CD4-positive, alpha-beta T cell treated with Interleukin-1 beta for 1 hour (primary cell): ENCODE measurements around the gene MTERF4.

Source experiments
- DNase-seq, 2 donors: peaks; one replicate each; pipeline ENCODE4 v3.0.0-alpha.2; 2020 to 2022

Gene MTERF4

DNA sequence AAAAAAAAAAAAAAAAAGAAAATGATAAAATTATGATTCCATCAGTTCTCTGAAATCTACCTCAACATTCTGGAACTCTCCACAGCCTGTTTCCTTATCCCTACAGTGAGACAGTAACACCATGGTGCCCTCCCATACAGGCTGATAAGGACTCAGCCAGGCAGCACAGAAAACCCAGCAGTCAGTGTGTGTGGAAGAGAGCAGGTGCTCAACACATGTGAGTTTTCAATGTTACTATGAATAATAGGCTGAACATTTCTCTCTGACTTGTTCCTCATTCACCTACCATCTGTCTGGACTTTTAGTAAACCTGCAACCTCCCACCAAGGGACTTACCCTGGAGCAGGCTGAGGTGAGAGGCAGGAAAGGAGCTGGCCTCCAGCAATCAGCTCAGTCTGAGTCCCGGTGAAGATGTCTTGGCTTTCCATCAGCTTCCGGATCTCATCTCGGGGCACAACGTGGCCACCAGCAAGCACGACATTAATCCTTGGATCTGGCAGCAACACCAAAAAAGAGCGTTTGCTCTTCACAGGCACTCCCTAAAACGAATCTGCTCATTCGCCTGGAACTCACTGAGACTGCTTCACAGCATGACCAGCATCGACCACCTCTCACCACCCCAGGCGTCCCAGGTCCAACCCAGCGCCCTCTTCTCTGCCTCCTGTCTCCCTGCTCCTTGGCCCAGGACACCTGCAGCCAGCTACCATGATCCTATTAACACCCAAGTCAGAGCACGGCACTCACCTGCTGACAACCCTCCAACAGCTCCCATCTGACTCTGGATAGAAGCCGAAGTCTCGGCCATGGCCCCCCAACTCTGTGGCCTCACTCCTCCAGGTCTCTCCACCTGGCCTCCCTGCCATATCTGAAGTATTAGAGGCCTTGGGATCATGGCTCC, 30.7 kb upstream of the MTERF4 start:
- DNase-seq, result no peak

- no peak for DNase-seq
These were observed 29.4 kb upstream of the MTERF4 start for GRCh38 chr2:241131531-241131930.

GRCh38 chr2:241130316-241130715, 28.2 kb upstream of the MTERF4 start:
- no peak for DNase-seq

DNA sequence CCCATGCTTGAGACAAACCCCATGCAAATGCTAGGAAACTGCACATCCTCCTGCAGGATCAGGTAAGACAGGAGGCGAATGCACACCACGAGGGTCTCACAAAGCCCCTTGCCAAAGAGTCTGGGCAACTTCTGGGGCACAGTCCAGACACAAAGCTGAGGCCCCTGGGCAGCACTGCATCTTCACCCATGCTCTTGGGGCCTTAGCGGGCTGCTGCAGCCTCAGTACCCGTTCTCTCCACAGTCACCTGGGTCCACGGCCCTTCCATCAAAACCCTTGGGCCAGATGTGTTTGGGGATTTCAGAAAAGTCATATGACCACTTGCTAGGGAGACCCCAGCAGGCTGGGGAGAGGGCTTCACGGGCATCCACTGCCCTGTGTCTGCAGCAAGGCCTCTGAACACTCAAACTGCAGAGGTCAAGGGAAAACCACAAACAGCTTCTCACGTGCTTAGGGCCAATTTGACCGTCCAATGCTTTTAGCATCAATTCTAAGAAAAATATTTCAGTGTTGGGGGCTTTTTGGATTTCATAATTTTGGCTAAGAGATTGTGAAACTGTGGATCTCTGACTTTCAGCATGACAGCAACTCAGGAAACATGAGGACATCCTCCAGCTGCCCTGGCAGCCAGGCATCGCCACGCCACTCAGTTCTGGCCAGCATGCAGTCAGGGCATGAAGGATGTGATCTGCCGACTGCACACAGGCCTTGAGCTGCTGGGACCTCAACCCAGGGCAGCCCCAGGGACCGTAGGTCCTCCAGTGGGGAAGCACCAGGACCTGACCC, 27.2 kb upstream of the MTERF4 start:
- DNase-seq, result no peak

DNA sequence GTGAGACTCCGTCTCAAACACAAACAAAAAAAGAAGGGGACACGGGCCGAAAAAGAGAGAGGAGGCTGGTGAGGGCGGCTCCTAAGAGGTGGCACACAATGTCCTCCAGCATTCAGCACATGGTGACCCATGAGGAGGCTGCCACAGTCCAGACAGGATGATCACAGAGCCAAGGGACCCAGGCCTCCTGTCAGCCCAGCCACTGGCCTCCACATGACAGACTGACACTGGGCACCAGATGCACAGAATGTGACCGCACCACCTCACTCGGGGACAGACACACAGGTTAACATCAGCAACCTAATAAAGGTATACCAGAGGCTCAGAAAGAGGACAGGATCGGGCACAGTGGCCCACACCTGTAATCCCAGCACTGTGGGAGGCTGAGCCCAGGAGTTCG, 26.2 kb upstream of the MTERF4 start:
- no peak for DNase-seq

- no peak for DNase-seq
These were observed 24.7 kb upstream of the MTERF4 start for GRCh38 chr2:241126771-241127202.

- DNase-seq, result no peak
These were observed 24.1 kb upstream of the MTERF4 start for GRCh38 chr2:241126201-241126611.

- DNase-seq, result peak in 1 of 2 donors; percentile 17
These were observed 23.5 kb upstream of the MTERF4 start for GRCh38 chr2:241125626-241126025.

DNA sequence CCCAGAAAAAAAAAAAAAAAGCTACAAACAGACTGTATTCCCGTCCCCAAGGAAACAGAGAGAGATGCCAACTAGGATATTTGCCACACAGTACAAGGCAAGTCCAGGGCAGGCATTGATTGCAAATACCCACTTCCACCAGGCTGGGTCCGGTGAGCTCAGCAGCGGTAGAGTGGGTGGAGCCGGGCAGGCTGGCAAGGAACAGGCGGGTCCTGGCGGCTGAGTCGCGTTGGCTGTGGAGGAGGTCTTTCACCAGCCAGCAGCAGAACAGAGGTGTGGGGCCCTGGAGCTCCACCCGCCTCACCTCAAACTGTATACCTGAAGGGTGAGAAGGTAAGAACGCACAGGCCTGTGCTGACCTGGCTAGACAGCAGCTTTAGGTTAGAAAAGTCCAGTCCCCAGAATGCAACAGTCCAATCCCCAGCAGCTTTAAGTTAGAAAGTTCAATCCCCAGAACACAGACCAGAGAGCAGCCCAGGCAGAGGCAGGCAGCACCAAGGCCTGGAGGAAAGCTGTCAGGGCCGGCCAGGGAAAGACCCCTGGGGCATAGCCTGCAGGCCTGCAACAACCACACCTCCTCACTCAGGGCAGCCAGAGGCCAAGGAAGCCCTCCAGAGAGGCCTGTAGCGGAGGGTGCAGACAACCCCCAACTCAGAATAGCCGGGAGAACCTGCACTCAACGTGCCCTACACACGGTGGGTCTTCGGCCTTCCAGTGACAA, 21.9 kb upstream of the MTERF4 start:
- peak; percentile 33 to 62 for DNase-seq

DNA sequence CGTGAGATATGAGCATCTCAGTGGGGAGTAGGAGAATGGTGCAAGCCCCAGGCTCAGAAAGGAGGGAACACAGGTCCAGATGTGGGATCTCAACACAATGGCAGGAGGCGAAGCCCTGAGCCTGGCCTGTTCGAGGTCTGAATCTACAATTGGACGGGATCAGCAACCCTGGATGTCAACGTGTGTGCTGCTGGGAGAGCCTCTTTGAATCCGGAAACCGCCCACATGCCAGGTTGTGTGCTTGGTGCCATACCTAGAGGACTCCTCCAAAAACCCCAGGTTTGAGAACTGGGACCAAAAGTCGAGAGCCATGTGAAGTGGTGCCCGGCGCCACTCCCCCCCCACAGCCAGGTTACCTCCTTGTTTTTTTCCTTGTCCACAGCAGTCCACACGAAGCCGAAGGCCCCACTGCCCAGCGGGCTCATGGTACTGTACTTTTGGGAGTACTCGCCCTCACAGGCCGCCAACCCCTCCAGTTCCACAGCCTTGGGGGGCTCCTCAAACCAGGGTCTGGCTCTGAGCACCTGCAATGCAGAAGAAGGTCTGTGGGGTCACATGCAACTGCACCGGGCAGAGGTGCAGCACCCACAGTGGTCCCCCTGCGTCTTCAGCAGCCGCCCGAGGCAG, 20.4 kb upstream of the MTERF4 start:
- DNase-seq, result no peak

GRCh38 chr2:241121008-241121407, 18.9 kb upstream of the MTERF4 start:
- no peak for DNase-seq

GRCh38 chr2:241120440-241120839, 18.4 kb upstream of the MTERF4 start:
- no peak for DNase-seq

DNA sequence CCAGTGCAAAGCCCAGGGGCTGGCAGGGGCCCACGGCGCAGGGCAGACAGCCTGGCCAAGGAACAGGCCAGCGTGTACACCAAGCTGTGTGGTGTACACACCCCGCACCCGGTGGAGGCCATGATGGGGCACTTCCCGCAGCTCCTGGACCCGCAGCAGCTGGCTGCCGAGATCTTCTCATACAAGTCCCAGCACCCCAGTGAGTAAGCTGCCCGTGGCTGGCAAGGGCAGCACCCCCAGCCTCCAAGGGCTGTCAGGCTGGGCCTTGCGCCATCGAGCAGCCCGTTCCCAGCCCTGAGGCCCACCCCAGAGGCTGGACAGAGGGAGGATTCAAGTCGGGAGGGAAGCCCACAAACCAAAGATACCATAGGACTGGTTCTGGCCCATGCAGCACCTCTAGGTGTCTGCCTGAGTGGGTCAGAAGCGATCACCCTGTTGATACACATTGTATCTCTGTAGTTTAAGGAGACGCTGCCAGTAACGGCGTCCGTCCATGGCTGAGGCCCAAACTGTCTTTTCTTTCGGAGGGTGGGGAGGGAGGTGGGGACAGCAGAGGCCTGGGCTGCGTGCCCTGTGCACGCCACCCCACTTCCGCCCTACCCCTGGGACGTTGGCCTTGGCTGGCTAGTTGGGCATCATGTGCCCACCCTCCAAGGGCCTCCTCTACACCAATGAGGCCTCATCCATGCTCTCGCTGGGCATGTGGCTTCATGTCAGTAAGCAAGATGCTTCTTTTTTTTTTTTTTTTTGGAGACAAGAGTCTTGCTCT, 16.8 kb upstream of the MTERF4 start:
- no peak for DNase-seq

GRCh38 chr2:241116606-241117560, 14.8 kb upstream of the MTERF4 start:
- DNase-seq, result no peak

- DNase-seq, result no peak
These were observed 13.3 kb upstream of the MTERF4 start for GRCh38 chr2:241115361-241115760.

- no peak for DNase-seq
These were observed 12.7 kb upstream of the MTERF4 start for GRCh38 chr2:241114836-241115235.

DNA sequence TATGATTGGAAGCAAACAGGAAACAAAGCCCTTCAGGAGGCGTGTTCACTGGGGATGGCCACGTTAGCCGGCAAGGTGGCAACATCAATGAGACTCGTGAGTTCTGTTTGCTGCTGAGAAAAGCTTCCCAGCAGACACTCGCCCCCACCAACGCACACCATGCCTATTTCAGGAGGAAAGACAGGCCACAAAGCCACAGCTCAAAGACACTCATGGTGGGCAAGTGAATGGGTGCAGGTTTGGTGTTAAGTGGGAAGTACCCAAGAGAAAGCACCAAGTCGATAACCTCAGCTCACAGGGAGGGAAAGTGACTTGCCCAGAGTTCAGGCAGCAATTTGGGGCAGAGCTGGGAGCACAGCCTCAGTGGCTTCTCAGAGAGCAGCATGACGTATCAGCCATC, 10.5 kb upstream of the MTERF4 start:
- peak; percentile 42 to 59 for DNase-seq

DNA sequence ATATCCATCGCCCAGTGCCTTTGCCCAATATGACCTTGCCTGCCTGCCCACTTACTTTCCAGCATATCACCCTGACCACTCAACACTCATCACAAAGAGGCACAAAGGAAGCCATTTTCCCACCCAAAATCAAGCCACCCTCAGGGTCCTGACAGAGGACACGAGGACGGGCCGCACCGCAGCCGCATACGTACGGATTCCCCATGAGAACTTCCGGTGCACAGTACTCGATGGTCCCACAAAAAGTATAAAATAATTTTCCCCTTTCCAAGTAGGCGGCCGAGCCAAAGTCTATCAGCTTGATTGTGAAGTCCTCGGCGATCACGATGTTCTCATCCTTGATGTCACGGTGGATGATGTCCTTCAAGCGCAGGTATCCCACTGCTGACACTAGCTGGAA, 10.0 kb upstream of the MTERF4 start:
- no peak for DNase-seq

DNA sequence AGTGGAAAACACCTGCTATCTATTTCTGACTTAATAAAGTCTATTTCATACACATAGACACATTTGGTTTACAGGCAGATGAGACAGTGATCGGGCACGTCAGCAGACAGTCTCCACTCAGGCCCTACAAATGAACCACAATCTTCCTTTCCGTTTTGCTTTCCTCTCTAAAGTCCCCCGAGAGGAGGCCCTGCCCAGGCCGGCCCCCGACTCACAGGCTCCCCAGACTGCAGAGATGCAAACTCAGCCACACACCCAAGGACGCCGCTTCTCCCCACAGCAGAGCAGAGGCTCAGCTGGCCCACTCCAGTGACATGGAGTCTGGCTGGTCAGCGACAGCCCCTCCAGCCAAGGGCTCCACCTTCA, 9.3 kb upstream of the MTERF4 start:
- DNase-seq, result peak in 1 of 2 donors; percentile 43

DNA sequence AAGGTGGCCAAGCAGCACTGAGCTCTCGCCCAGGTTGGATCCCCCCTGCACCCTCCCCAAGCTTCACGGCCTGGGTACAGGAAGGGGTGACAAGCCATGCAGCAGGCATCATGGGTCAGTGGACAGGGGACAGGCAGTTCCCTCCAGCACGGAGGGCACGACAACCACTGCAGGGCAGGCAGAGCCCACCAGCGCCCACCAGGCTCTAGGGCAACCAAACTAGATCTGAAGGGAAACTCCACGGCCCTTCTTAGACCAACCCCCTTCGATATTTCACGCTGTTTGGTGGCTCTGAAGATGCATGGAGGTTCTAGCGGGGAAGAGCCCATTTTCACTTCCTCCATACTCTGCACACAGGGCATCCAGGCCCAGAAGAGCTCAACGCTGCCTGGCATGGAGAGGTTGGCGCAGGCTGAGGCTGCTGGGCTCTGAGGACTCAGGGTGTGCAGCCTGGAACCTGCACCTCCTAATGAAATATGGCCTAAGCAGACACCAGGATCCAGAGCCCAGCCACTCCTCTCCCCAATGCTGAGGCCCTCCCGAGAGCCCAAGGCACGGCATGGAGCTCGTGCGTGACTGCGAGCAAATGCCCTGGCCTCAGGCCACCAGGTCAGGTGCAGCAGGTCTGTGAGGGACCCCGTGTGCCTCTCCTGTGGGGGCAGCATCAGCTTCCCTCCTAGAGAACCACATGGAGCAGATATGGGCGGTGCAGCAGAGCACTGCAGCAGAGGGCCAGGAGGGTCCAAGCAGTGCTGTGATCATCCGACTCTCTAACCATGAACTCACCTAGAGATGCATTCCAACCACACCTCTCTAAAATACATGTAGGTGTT, 8.7 kb upstream of the MTERF4 start:
- peak in 1 of 2 donors; percentile 27 for DNase-seq
